Testis (tissue), 3 donors: Measurements from ENCODE around the gene SDE2. TPM values are rescaled to one million over a fixed set of nuclear protein-coding genes. Genes with fewer than 3 reads are reported as not detected.

ENCODE experiments used
- DNase-seq: peaks from one replicate; pipeline ENCODE4 v3.0.0-alpha.2; 2019
- H3K27ac ChIP-seq, 2 donors: fragments of 200-600 bp; sonication (generic); one replicate each; pipeline ENCODE4 v1.5.1; 2019
- H3K27me3 ChIP-seq: fragments of 200-600 bp; sonication (generic); one replicate; pipeline ENCODE4 v1.5.1; 2019
- H3K36me3 ChIP-seq: fragments of 200-600 bp; sonication (generic); one replicate; pipeline ENCODE4 v1.5.1; 2017; ENCODE audit warnings: low read depth; ENCODE audit errors: missing control alignments
- H3K4me1 ChIP-seq: fragments of 200-600 bp; sonication (generic); one replicate; pipeline ENCODE4 v1.5.1; 2019
- H3K4me3 ChIP-seq, 2 donors: fragments of 200-600 bp; sonication (generic); one replicate each; pipeline ENCODE4 v1.5.1; 2017 to 2019
- H3K9me3 ChIP-seq: fragments of 200-600 bp; sonication (generic); one replicate; pipeline ENCODE4 v1.5.1; 2017
- POLR2A ChIP-seq: fragments of 450-650 bp; IDR thresholded peaks from one replicate; pipeline ENCODE4 v1.6.1; 2017; ENCODE audit warnings: antibody characterized with exemption, mild to moderate bottlenecking, moderate library complexity
- WGBS, 2 donors: methylation state at CpG; one replicate each; pipeline ENCODE4 v1.1.5; 2018; 5-methylcytosine and 5-hydroxymethylcytosine counted together
- intact Hi-C: fragments of 100-400 bp; cut with DNase I; formaldehyde crosslinking; loops from one replicate; pipeline ENCODE4 v1.15.1; 2023; ENCODE audit warnings: low total_unique reads
- polyA plus RNA-seq: library from polyadenylated mRNA; stranded (reverse); fragments of 350-450 nt; fragmentation: Illumina TruSeq; extraction: RNeasy Lipid Tissue Mini Kit (QIAGEN cat#74804); gene quantifications from one replicate; pipeline ENCODE4 v1.2.3, GENCODE V29; 2014; ENCODE audit warnings: low read depth, low replicate concordance; ENCODE audit not compliant: insufficient read depth
- total RNA-seq, 2 donors: library from RNA; depleted of rRNA; stranded (reverse); fragments of >200 nt; gene quantifications; one replicate each; pipeline ENCODE4 v1.2.3, GENCODE V29; 2016
- TF ChIP-seq, protein P1 (sequence below), 3 experiments: fragments of 450-650 bp in 2 of 3; fragments of 200-600 bp in 1 of 3; sonication (generic) in 1 of 3; IDR thresholded peaks; one replicate each; pipeline ENCODE4 v1.5.1; 2016 to 2019; ENCODE audit warnings: antibody characterized with exemption in 3 of 3, mild to moderate bottlenecking in 2 of 3, moderate library complexity in 1 of 3

SDE2 gene
- total and polyA plus RNA-seq, 3 donors from 2014 or later, result 17.9 to 23.9 (median 22.4) TPM

DNA sequence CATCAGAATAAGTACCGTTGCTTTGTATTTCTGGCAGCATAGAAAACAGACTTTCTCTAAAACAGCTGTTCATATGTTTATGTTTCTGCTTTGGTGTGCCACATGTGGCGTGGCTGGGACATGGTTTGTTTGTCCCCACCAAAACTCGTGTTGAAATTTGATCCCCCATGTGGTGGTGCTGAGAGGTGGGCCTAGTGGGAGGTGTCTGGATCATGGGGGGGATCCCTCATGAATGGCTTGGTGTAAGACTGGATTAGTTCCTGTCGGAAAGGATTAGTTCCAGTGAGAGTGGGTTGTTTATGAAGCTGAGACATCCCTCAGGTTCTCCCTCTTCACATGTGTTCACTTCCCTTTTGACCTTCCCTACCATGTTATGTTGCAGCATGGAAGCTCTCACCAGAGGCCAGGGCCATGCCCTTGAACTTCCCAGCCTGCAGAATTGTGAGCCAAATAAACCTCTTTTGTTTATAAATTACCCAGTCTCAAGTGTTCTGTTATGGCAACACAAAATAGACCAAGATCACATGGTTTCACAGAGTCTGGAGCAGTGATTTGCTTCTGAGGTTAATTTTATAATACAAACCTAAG is 45.5 kb upstream of the SDE2 start:
- no peak for DNase-seq
- Histone ChIP-seq H3K27ac (no peak overlapping the region), H3K4me3 (no peak overlapping the region), H3K9me3 (no peaks in the 10 kb centered on the region), H3K4me1 (no peaks in the 10 kb centered on the region), H3K36me3 (no peaks in the 10 kb centered on the region), H3K27me3 (no peaks in the 10 kb centered on the region)
- no peak for TF ChIP-seq POLR2A
- intact Hi-C loops, result no loop called here
- WGBS, 2 donors, result 75% methylated on average over 3 to 4 of the region's 4 CpGs

GRCh38 chr1:226041419-226041818 is 42.3 kb upstream of the SDE2 start:
- intact Hi-C loops, result no loop called here
- Histone ChIP-seq H3K36me3 (no peaks in the 10 kb centered on the region), H3K27ac (no peak overlapping the region), H3K27me3 (no peaks in the 10 kb centered on the region), H3K4me3 (no peak overlapping the region), H3K4me1 (no peaks in the 10 kb centered on the region), H3K9me3 (no peaks in the 10 kb centered on the region)
- TF ChIP-seq, protein P1, sequence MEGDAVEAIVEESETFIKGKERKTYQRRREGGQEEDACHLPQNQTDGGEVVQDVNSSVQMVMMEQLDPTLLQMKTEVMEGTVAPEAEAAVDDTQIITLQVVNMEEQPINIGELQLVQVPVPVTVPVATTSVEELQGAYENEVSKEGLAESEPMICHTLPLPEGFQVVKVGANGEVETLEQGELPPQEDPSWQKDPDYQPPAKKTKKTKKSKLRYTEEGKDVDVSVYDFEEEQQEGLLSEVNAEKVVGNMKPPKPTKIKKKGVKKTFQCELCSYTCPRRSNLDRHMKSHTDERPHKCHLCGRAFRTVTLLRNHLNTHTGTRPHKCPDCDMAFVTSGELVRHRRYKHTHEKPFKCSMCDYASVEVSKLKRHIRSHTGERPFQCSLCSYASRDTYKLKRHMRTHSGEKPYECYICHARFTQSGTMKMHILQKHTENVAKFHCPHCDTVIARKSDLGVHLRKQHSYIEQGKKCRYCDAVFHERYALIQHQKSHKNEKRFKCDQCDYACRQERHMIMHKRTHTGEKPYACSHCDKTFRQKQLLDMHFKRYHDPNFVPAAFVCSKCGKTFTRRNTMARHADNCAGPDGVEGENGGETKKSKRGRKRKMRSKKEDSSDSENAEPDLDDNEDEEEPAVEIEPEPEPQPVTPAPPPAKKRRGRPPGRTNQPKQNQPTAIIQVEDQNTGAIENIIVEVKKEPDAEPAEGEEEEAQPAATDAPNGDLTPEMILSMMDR (IDR thresholded peaks at IDR 0.05), result no peak
- no peak for TF ChIP-seq POLR2A
- no peak for DNase-seq
- WGBS, 2 donors, result 50 to 69% methylated on average over 1 of the region's 1 CpG

DNA sequence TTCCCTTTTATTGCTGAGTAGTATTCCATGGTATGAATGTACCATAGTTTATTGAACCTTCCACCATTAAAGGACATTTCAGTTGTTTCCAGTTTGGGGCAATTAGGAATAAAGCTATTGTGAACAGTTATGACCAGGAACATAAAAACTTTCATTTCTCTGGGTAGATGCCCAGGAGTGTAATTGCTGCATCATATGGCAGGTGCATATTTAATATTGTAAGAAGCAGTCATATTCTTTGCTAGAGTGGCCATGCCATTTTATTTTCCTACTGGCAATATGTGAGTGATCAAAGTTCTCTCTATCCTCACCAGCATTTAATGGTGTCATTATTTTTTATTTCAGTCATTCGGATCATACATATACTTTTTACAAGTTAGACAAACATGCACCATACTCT is 39.5 kb upstream of the SDE2 start:
- 100% methylated on average over 1 of the region's 1 CpG for WGBS, 2 donors
- intact Hi-C loops, result no loop called here

DNA sequence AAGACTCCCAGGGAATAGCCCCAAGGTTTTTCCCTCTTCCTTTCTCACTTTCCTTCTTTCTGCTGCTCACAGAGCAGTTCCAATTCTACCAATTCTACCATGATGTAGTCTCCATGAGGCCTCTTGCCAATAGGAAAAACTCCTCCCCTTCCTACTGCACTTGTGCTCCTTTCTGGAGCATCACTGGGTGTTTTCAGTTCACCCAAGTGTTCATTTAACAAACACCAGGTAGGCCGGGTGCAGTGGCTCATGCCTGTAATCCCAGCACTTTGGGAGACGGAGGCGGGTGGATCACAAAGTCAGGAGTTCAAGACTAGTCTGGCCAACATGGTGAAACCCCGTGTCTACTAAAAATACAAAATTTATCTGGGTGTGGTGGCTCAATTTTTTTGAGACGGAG is 36.8 kb upstream of the SDE2 start:
- TF ChIP-seq POLR2A, result no peak
- TF ChIP-seq, protein P1 (IDR thresholded peaks at IDR 0.05), result no peak
- no peaks in the 10 kb centered on the region for H3K27me3 ChIP-seq
- H3K4me3 ChIP-seq, result no peak overlapping the region
- no peak overlapping the region for H3K27ac ChIP-seq
- H3K36me3 ChIP-seq, result no peaks in the 10 kb centered on the region
- intact Hi-C loops, result no loop called here
- no peak for DNase-seq
- 97 to 100% methylated on average over 5 of the region's 5 CpGs for WGBS, 2 donors
- no peaks in the 10 kb centered on the region for H3K4me1 ChIP-seq
- H3K9me3 ChIP-seq, result no peaks in the 10 kb centered on the region

More for the DNA sequence above, 39.5 kb upstream of the SDE2 start:
- Histone ChIP-seq H3K9me3 (no peaks in the 10 kb centered on the region), H3K36me3 (no peaks in the 10 kb centered on the region), H3K4me3 (no peak overlapping the region), H3K27ac (no peak overlapping the region), H3K27me3 (no peaks in the 10 kb centered on the region), H3K4me1 (no peaks in the 10 kb centered on the region)
- no peak for TF ChIP-seq POLR2A
- TF ChIP-seq, protein P1 (IDR thresholded peaks at IDR 0.05), result no peak
- DNase-seq, result no peak

GRCh38 chr1:226034482-226034881 is 35.3 kb upstream of the SDE2 start:
- no peaks in the 10 kb centered on the region for H3K36me3 ChIP-seq
- WGBS, 2 donors, result 70 to 81% methylated on average over 6 of the region's 6 CpGs
- intact Hi-C loops, result no loop called here

More at GRCh38 chr1:226034482-226034881, 35.3 kb upstream of the SDE2 start:
- H3K27me3 ChIP-seq, result no peaks in the 10 kb centered on the region
- no peaks in the 10 kb centered on the region for H3K9me3 ChIP-seq
- peak overlapping the region in 1 of 2 donors; percentile 7 for H3K27ac ChIP-seq
- H3K4me1 ChIP-seq, result no peaks in the 10 kb centered on the region
- H3K4me3 ChIP-seq, result no peak overlapping the region
- TF ChIP-seq, protein P1 (IDR thresholded peaks at IDR 0.05), result no peak
- TF ChIP-seq POLR2A, result no peak
- peak; percentile 46 for DNase-seq
